A673 (cell line): ENCODE measurements around the gene KLK11.

Experiments
- CTCF ChIP-seq: fragments of 300-800, 200-600 bp; sonication (generic); conservative IDR thresholded peaks from 2 replicates; pipeline ENCODE4 v1.5.1; 2017; ENCODE audit warnings: low read depth, mild to moderate bottlenecking, antibody characterized with exemption, low read length, moderate library complexity, mixed read lengths
- EZH2 ChIP-seq: fragments of 200-600 bp; sonication (generic); IDR thresholded peaks from 2 replicates; pipeline ENCODE4 v1.6.1; 2017; ENCODE audit warnings: borderline replicate concordance, low read depth, mild to moderate bottlenecking, mixed read lengths, antibody characterized with exemption, low read length; ENCODE audit not compliant: poor library complexity, severe bottlenecking

- TF ChIP-seq CTCF (no peak), EZH2 (no peak)
These were observed 4.2 kb upstream of the KLK11 start for GRCh38 chr19:51030631-51031030.
